ENCODE results near the gene RAD51B.

GRCh38 chr14:68568907-68569897, 749.6 kb downstream of the RAD51B start:
- TF ChIP-seq CTCF (IDR thresholded peaks at IDR 0.05) (no peak), POLR2A (IDR thresholded peaks at IDR 0.05) (no peak)
